Activated CD4-positive, alpha-beta T cell treated with anti-CD3 and anti-CD28 coated beads, Interleukin-2, amount 10 ng/mL, durations not matched to agents 7 days and 5 days (primary cell): ENCODE data around the gene TPRA1. TPM values are rescaled to one million over a fixed set of nuclear protein-coding genes. Genes with fewer than 3 reads are reported as not detected.

Experiments used
- CTCF ChIA-PET: fragments of 350-600 bp; sonication (Branson Sonifier 250); formaldehyde crosslinking; loops from one replicate; lab custom pipeline; 2021; ENCODE audit warnings: antibody characterized with exemption; lab: Charles Lee
- POLR2A ChIA-PET: fragments of 350-600 bp; sonication (Branson Sonifier 250); formaldehyde crosslinking; loops from one replicate; lab custom pipeline; 2021; ENCODE audit warnings: antibody characterized with exemption; lab: Charles Lee
- DNase-seq: peaks from one replicate; pipeline ENCODE4 v3.0.0-alpha.2; 2020
- H3K27ac Mint-ChIP-seq: one replicate; pipeline ENCODE4 v1.8.0; 2021; ENCODE audit warnings: mild to moderate bottlenecking, moderate library complexity, mixed read lengths
- H3K27me3 Mint-ChIP-seq: one replicate; pipeline ENCODE4 v1.8.0; 2021; ENCODE audit warnings: mixed read lengths
- H3K36me3 Mint-ChIP-seq: one replicate; pipeline ENCODE4 v1.8.0; 2021; ENCODE audit warnings: low read depth, mixed read lengths
- H3K4me1 Mint-ChIP-seq: one replicate; pipeline ENCODE4 v1.8.0; 2021; ENCODE audit warnings: mixed read lengths
- H3K4me3 Mint-ChIP-seq: one replicate; pipeline ENCODE4 v1.8.0; 2021; ENCODE audit warnings: mild to moderate bottlenecking, moderate library complexity, mixed read lengths
- H3K9me3 Mint-ChIP-seq: one replicate; pipeline ENCODE4 v1.8.0; 2021; ENCODE audit warnings: mixed read lengths
- total RNA-seq, 2 experiments: library from RNA; stranded (reverse); gene quantifications; one replicate each; pipeline ENCODE4 v1.2.3, GENCODE V29; 2021

The TPRA1 gene
- total RNA-seq, 2 experiments from 2014 or later = 27.1 to 30.6 TPM

DNA sequence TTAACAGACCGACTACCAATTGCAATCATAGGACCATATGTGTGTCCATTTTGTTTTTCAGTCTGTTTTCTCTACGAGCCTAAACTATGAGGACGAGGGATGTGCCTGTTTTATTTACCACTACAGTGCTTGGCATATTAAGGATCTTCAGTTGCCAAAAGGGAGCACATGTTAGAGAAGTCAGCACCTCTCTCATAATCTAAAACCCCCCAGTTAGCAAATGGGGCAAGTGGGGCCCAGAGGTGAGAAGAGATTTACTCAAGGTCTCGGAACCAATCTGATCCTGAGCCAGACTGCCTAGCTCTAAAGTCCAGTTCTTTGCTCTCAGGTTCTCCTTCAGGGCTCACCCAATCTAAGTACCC, 37.9 kb upstream of the TPRA1 start:
- Mint-ChIP-seq H3K27me3 (peaks cover 57% of the 10 kb centered on the region), H3K27ac (no peak overlapping the region)
- POLR2A ChIA-PET = no interaction called here

DNA sequence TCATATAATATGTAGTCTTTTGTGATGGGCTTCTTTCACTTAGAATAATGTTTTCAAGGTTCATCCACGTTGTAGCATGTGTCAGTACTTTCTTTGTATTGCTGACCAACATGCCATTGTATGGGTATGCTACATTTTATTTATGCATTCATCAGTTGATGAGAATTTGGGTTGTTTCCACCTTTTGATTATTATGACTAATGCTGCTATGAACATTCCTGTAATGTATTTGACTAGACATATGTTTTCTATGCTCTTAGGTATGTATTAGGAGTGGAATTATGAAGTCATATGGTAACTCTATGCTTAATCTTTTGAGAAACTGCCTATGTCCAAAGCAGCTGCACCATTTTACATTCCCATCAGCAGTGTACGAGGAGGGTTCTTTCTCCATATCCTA, 35.3 kb upstream of the TPRA1 start:
- Mint-ChIP-seq H3K36me3 (peaks cover 23% of the 10 kb centered on the region), H3K27me3 (peaks cover 44% of the 10 kb centered on the region), H3K4me1 (peaks cover 30% of the 10 kb centered on the region), H3K27ac (no peak overlapping the region), H3K4me3 (no peak overlapping the region), H3K9me3 (no peaks in the 10 kb centered on the region)
- ChIA-PET CTCF (interaction anchor here (0.6 to 1.7 kb wide), 3 partner anchors 10 to 1800 kb away, joined by 4 to 5 read pairs (median 5); no protein-coding TSS in a partner anchor), POLR2A (no interaction called here)
- no peak for DNase-seq

More for the DNA sequence above, 37.9 kb upstream of the TPRA1 start:
- Mint-ChIP-seq H3K4me1 (peaks cover 33% of the 10 kb centered on the region), H3K4me3 (peak overlapping the region; percentile 70), H3K9me3 (no peaks in the 10 kb centered on the region), H3K36me3 (peaks cover 9% of the 10 kb centered on the region)
- no peak for DNase-seq
- CTCF ChIA-PET = interaction anchor here (1.1 kb wide), 3 partner anchors 13 to 53 kb away, joined by 3 read pairs; no protein-coding TSS in a partner anchor

GRCh38 chr3:127624063-127624462, 33.5 kb upstream of the TPRA1 start:
- H3K9me3 Mint-ChIP-seq = no peaks in the 10 kb centered on the region
- CTCF ChIA-PET = no interaction called here
- no peak for DNase-seq
- peaks cover 29% of the 10 kb centered on the region for H3K27me3 Mint-ChIP-seq
- peaks cover 19% of the 10 kb centered on the region for H3K4me1 Mint-ChIP-seq
- H3K4me3 Mint-ChIP-seq = no peak overlapping the region
- POLR2A ChIA-PET = no interaction called here
- H3K36me3 Mint-ChIP-seq = peaks cover 20% of the 10 kb centered on the region
- H3K27ac Mint-ChIP-seq = no peak overlapping the region

GRCh38 chr3:127622772-127623576, 32.4 kb upstream of the TPRA1 start:
- ChIA-PET CTCF (interaction anchor here (0.7 kb wide), 1 partner anchor 642 kb away, joined by 3 read pairs; no protein-coding TSS in a partner anchor), POLR2A (no interaction called here)
- Mint-ChIP-seq H3K27ac (no peak overlapping the region), H3K36me3 (peaks cover 31% of the 10 kb centered on the region), H3K4me3 (no peak overlapping the region), H3K9me3 (no peaks in the 10 kb centered on the region), H3K4me1 (peaks cover 12% of the 10 kb centered on the region), H3K27me3 (peaks cover 21% of the 10 kb centered on the region)
- no peak for DNase-seq

- Mint-ChIP-seq H3K36me3 (peaks cover 38% of the 10 kb centered on the region), H3K4me1 (peaks cover 12% of the 10 kb centered on the region), H3K4me3 (no peak overlapping the region), H3K9me3 (no peaks in the 10 kb centered on the region), H3K27ac (no peak overlapping the region), H3K27me3 (peaks cover 12% of the 10 kb centered on the region)
- POLR2A ChIA-PET = no interaction called here
- CTCF ChIA-PET = no interaction called here
- DNase-seq = no peak
These were observed 31.5 kb upstream of the TPRA1 start for GRCh38 chr3:127622031-127622430.

- no peak for DNase-seq
- Mint-ChIP-seq H3K4me1 (peaks cover 10% of the 10 kb centered on the region), H3K9me3 (no peaks in the 10 kb centered on the region), H3K4me3 (no peak overlapping the region), H3K27ac (no peak overlapping the region), H3K36me3 (peaks cover 47% of the 10 kb centered on the region), H3K27me3 (peaks cover 1% of the 10 kb centered on the region)
- POLR2A ChIA-PET = no interaction called here
- CTCF ChIA-PET = interaction anchor here (0.9 kb wide), 1 partner anchor 15 kb away, joined by 3 read pairs; no protein-coding TSS in a partner anchor
These were observed 30.3 kb upstream of the TPRA1 start for GRCh38 chr3:127620637-127621375.

DNA sequence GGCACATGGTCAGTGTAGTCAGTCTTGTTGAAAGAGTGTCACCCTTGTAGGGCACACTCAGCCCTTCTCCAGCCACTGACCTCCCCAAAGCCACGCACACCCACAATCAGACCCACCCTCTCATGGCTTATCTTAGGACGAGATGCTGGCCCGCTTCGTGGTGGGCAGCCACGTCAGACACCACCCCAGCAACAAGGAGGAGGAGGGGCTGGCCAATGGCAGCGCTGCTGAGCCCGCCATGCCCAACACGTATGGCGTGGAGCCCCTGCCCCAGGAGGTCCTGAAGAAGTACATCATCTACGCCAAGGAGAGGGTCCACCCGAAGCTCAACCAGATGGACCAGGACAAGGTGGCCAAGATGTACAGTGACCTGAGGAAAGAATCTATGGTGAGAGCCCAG, 28.4 kb upstream of the TPRA1 start:
- peaks cover 61% of the 10 kb centered on the region for H3K36me3 Mint-ChIP-seq
- H3K4me1 Mint-ChIP-seq = peaks cover 25% of the 10 kb centered on the region
- H3K4me3 Mint-ChIP-seq = no peak overlapping the region
- ChIA-PET POLR2A (no interaction called here), CTCF (no interaction called here)
- no peak for DNase-seq
- H3K27me3 Mint-ChIP-seq = no peaks in the 10 kb centered on the region
- H3K9me3 Mint-ChIP-seq = no peaks in the 10 kb centered on the region
- H3K27ac Mint-ChIP-seq = no peak overlapping the region

GRCh38 chr3:127616836-127617605, 26.5 kb upstream of the TPRA1 start:
- Mint-ChIP-seq H3K4me3 (no peak overlapping the region), H3K36me3 (peaks cover 69% of the 10 kb centered on the region), H3K27ac (peak overlapping the region; percentile 47), H3K9me3 (no peaks in the 10 kb centered on the region), H3K27me3 (no peaks in the 10 kb centered on the region), H3K4me1 (peaks cover 27% of the 10 kb centered on the region)
- DNase-seq = no peak
- ChIA-PET POLR2A (no interaction called here), CTCF (interaction anchor here (1.4 kb wide), 1 partner anchor 42 kb away, joined by 4 read pairs; no protein-coding TSS in a partner anchor)

GRCh38 chr3:127615631-127616305, 25.2 kb upstream of the TPRA1 start:
- H3K4me3 Mint-ChIP-seq = no peak overlapping the region
- H3K27me3 Mint-ChIP-seq = no peaks in the 10 kb centered on the region
- DNase-seq = no peak
- ChIA-PET CTCF (interaction anchor here (1.4 kb wide), 1 partner anchor 41 kb away, joined by 4 read pairs; no protein-coding TSS in a partner anchor), POLR2A (no interaction called here)
- no peak overlapping the region for H3K27ac Mint-ChIP-seq
- H3K4me1 Mint-ChIP-seq = peaks cover 28% of the 10 kb centered on the region
- H3K36me3 Mint-ChIP-seq = peaks cover 63% of the 10 kb centered on the region
- H3K9me3 Mint-ChIP-seq = no peaks in the 10 kb centered on the region

DNA sequence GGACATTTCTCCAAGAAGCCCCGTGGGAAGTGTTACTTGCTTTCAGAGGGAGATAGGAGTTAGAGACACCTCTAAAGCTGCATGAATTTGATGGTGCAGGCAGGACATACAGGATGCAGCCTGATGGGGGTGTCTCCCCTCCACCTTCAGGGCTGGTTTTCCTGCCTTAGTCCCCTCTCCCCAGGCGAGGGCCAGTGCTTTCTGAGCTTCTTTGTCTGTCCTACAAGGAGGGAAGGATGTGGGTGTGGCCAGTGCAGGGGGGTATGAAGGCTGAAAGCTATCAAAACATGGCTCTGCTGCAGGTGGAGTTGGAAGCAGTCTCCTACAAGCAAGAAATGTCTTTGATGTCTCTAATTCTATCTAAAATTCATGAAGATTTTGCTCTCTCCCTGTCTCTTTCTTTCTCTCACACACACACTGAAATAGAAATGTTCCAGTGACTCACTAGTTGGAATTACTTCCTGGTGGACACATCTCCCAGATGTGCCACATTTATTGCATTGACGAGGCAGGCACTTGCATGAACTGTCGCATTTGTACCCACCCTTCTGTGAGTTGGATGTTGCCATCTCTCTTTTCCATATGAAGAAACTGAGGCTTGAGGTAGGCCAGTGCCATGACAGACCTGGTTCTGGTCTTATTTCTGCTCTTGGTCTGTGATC, 24.5 kb upstream of the TPRA1 start:
- ChIA-PET CTCF (no interaction called here), POLR2A (no interaction called here)
- Mint-ChIP-seq H3K9me3 (no peaks in the 10 kb centered on the region), H3K36me3 (peaks cover 64% of the 10 kb centered on the region), H3K27ac (no peak overlapping the region), H3K27me3 (no peaks in the 10 kb centered on the region), H3K4me3 (no peak overlapping the region), H3K4me1 (peaks cover 31% of the 10 kb centered on the region)
- DNase-seq = no peak

DNA sequence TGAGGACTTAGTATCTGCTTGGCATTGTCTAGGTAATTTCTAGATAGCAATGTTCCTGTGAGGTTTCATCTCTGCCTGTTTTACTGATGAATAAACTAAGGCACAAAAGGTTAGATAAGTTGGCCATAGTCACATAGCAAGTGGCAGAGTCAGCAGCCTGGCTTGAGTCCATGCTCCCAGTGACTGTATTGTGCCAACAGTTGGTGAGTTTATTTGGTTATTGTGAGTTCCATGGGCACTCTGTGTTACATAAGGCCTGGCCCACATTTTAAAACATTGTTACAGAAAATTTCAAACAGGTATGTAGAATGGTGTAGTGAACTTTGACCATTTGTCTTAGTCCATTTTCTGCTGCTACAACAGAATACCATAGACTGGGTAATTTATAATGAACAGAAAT, 22.9 kb upstream of the TPRA1 start:
- ChIA-PET POLR2A (no interaction called here), CTCF (interaction anchor here (0.6 kb wide), 1 partner anchor 254 kb away, joined by 4 read pairs; no protein-coding TSS in a partner anchor)
- H3K27ac Mint-ChIP-seq = no peak overlapping the region
- H3K4me3 Mint-ChIP-seq = no peak overlapping the region
- H3K9me3 Mint-ChIP-seq = no peaks in the 10 kb centered on the region
- no peaks in the 10 kb centered on the region for H3K27me3 Mint-ChIP-seq
- peaks cover 43% of the 10 kb centered on the region for H3K4me1 Mint-ChIP-seq
- peaks cover 70% of the 10 kb centered on the region for H3K36me3 Mint-ChIP-seq
- no peak for DNase-seq
